Pancreas (tissue), 10 donors: Measurements from ENCODE around the gene OLIG1. TPM values are rescaled to one million over a fixed set of nuclear protein-coding genes. Genes with fewer than 3 reads are reported as not detected.

Source experiments
- ATAC-seq, 4 donors: fragments of 200-7000 bp; cut with Tn5 transposase; one replicate each; pipeline versions ENCODE4 v1.8.0 to v1.9.1; 2020; ENCODE audit warnings: mild to moderate bottlenecking in 4 of 4, moderate library complexity in 4 of 4
- DNase-seq, 6 donors: peaks; one replicate each; pipeline ENCODE4 v3.0.0-alpha.2; 2020
- FAIRE-seq: peaks from 2 replicates; lab custom pipeline; 2012; peaks lifted over from hg19 to GRCh38; lab: Jason Lieb, UNC
- H3K27ac ChIP-seq, 4 donors: fragments of 200-600 bp; sonication (generic); 1 replicate in 3 of 4; 2 replicates in 1 of 4; pipeline versions ENCODE4 v1.5.0 to v1.8.0; 2020
- H3K27me3 ChIP-seq, 4 donors: fragments of 200-600 bp; one replicate each; pipeline ENCODE4 v1.8.0; 2021
- H3K36me3 ChIP-seq, 3 donors: fragments of 200-600 bp; sonication (generic) in 1 of 3; one replicate each; pipeline versions ENCODE4 v1.5.0 to v1.8.0; 2020 to 2021
- H3K4me1 ChIP-seq, 3 donors: fragments of 200-600 bp; one replicate each; pipeline ENCODE4 v1.8.0; 2021
- H3K4me3 ChIP-seq, 4 donors: fragments of 200-600 bp; sonication (generic) in 2 of 4; one replicate each; pipeline versions ENCODE4 v1.5.0 to v1.8.0; 2020 to 2021
- H3K9me3 ChIP-seq, 4 donors: fragments of 200-600 bp; one replicate each; pipeline ENCODE4 v1.8.0; 2021
- WGBS, 2 donors: extraction: QIAGEN DNeasy Blood & Tissue Kit; methylation state at CpG; one replicate each; pipeline ENCODE4 v1.1.7; 2013; 5-methylcytosine and 5-hydroxymethylcytosine counted together
- intact Hi-C, 3 donors: fragments of 100-400 bp; cut with DNase I; formaldehyde crosslinking; loops; one replicate each; pipeline versions ENCODE4 v1.11.1 to v1.14.2; 2022
- polyA plus RNA-seq, 2 donors: library from polyadenylated mRNA; stranded (reverse); fragments of 200-250 nt; gene quantifications; one replicate each; pipeline ENCODE4 v1.2.3, GENCODE V29; 2013
- total RNA-seq, 6 donors: library from RNA; stranded (reverse); fragmentation: NEBNext Ultra II Directional in 4 of 6; extraction: Animal tissue kit (Norgen Biotek cat#: 25700) in 4 of 6; gene quantifications; one replicate each; pipeline versions ENCODE4 v1.2.1 to v1.2.4, GENCODE V29; 2021 to 2023
- TF ChIP-seq, protein P1 (sequence below), 4 donors: fragments of 200-600 bp; sonication (generic) in 3 of 4; IDR thresholded peaks; one replicate each; pipeline versions ENCODE4 v1.5.0 to v1.8.0; 2021; ENCODE audit warnings: antibody characterized with exemption in 4 of 4
- donor health status: healthy with polysubstance abuse.
- donor health status: DM: no; HTN: no; CAD: no; lungs with moderate emphysema.
- donor health status: DM: no; HTN: no; CAD: no.
- donor health status: control.
- donor health status: control.
- donor health status: Bipolar disorder and iron deficiency.
- donor health status: DM: yes; HTN: yes; CAD: no.
- donor health status: DM: no; HTN: no; CAD: no.
- donor health status: DM: no; HTN: no; CAD: no.
- donor health status: DM: yes; HTN: yes; CAD: no.

OLIG1 gene
- total and polyA plus RNA-seq, 8 donors, result 0.09 to 0.51 (median 0.19) TPM; not detected in 3

DNA sequence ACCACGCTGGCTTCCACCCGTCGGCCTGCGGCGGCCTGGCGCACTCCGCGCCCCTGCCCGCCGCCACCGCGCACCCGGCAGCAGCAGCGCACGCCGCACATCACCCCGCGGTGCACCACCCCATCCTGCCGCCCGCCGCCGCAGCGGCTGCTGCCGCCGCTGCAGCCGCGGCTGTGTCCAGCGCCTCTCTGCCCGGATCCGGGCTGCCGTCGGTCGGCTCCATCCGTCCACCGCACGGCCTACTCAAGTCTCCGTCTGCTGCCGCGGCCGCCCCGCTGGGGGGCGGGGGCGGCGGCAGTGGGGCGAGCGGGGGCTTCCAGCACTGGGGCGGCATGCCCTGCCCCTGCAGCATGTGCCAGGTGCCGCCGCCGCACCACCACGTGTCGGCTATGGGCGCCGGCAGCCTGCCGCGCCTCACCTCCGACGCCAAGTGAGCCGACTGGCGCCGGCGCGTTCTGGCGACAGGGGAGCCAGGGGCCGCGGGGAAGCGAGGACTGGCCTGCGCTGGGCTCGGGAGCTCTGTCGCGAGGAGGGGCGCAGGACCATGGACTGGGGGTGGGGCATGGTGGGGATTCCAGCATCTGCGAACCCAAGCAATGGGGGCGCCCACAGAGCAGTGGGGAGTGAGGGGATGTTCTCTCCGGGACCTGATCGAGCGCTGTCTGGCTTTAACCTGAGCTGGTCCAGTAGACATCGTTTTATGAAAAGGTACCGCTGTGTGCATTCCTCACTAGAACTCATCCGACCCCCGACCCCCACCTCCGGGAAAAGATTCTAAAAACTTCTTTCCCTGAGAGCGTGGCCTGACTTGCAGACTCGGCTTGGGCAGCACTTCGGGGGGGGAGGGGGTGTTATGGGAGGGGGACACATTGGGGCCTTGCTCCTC lies 42.3 kb upstream of the OLIG1 start:
- intact Hi-C loops, result no loop called here
- H3K4me1 ChIP-seq, result peaks cover 0 to 6% (median 0%) of the 10 kb centered on the region in 3 donors
- TF ChIP-seq, protein P1, sequence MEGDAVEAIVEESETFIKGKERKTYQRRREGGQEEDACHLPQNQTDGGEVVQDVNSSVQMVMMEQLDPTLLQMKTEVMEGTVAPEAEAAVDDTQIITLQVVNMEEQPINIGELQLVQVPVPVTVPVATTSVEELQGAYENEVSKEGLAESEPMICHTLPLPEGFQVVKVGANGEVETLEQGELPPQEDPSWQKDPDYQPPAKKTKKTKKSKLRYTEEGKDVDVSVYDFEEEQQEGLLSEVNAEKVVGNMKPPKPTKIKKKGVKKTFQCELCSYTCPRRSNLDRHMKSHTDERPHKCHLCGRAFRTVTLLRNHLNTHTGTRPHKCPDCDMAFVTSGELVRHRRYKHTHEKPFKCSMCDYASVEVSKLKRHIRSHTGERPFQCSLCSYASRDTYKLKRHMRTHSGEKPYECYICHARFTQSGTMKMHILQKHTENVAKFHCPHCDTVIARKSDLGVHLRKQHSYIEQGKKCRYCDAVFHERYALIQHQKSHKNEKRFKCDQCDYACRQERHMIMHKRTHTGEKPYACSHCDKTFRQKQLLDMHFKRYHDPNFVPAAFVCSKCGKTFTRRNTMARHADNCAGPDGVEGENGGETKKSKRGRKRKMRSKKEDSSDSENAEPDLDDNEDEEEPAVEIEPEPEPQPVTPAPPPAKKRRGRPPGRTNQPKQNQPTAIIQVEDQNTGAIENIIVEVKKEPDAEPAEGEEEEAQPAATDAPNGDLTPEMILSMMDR (IDR thresholded peaks at IDR 0.05), result no peak

DNA sequence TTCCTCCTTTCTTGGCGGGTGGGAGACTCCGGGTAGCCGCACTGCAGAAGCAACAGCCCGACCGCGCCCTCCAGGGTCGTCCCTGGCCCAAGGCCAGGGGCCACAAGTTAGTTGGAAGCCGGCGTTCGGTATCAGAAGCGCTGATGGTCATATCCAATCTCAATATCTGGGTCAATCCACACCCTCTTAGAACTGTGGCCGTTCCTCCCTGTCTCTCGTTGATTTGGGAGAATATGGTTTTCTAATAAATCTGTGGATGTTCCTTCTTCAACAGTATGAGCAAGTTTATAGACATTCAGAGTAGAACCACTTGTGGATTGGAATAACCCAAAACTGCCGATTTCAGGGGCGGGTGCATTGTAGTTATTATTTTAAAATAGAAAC lies 41.7 kb upstream of the OLIG1 start:
- TF ChIP-seq, protein P1 (IDR thresholded peaks at IDR 0.05), result no peak
- H3K4me3 ChIP-seq, result no peak overlapping the region
- H3K36me3 ChIP-seq, result no peaks in the 10 kb centered on the region
- H3K27me3 ChIP-seq, result peaks cover 0 to 54% (median 11%) of the 10 kb centered on the region in 4 donors
- FAIRE-seq, result no peak
- no peak overlapping the region for H3K27ac ChIP-seq
- ATAC-seq, result no peak
- 2 to 4% methylated on average over 15 of the region's 15 CpGs for WGBS, 2 donors
- peaks cover 0 to 6% (median 0%) of the 10 kb centered on the region in 3 donors for H3K4me1 ChIP-seq
- no peak for DNase-seq
- H3K9me3 ChIP-seq, result no peaks in the 10 kb centered on the region
- intact Hi-C loops, result no loop called here

More for the DNA sequence above, 42.3 kb upstream of the OLIG1 start:
- H3K27ac ChIP-seq, result no peak overlapping the region
- H3K36me3 ChIP-seq, result no peaks in the 10 kb centered on the region
- H3K4me3 ChIP-seq, result no peak overlapping the region
- peaks cover 0 to 60% (median 11%) of the 10 kb centered on the region in 4 donors for H3K27me3 ChIP-seq
- FAIRE-seq (no peak), DNase-seq (no peak), ATAC-seq (no peak)
- 2 to 3% methylated on average over 78 to 85 of the region's 85 CpGs for WGBS, 2 donors
- no peaks in the 10 kb centered on the region for H3K9me3 ChIP-seq

DNA sequence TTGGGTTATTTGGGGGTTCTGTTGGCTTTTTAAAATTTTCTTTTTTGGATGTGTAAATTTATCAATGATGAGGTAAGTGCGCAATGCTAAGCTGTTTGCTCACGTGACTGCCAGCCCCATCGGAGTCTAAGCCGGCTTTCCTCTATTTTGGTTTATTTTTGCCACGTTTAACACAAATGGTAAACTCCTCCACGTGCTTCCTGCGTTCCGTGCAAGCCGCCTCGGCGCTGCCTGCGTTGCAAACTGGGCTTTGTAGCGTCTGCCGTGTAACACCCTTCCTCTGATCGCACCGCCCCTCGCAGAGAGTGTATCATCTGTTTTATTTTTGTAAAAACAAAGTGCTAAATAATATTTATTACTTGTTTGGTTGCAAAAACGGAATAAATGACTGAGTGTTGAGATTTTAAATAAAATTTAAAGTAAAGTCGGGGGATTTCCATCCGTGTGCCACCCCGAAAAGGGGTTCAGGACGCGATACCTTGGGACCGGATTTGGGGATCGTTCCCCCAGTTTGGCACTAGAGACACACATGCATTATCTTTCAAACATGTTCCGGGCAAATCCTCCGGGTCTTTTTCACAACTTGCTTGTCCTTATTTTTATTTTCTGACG lies 41.1 kb upstream of the OLIG1 start:
- FAIRE-seq (no peak), DNase-seq (no peak), ATAC-seq (peak in 1 of 4 donors; percentile 20)
- Histone ChIP-seq H3K36me3 (no peaks in the 10 kb centered on the region), H3K9me3 (no peaks in the 10 kb centered on the region), H3K27me3 (peaks cover 0 to 52% (median 9%) of the 10 kb centered on the region in 4 donors), H3K27ac (no peak overlapping the region), H3K4me1 (peaks cover 0 to 6% (median 0%) of the 10 kb centered on the region in 3 donors), H3K4me3 (no peak overlapping the region)
- intact Hi-C loops, result no loop called here
- TF ChIP-seq, protein P1 (IDR thresholded peaks at IDR 0.05), result no peak
- WGBS, 2 donors, result 2% methylated on average over 28 of the region's 28 CpGs

DNA sequence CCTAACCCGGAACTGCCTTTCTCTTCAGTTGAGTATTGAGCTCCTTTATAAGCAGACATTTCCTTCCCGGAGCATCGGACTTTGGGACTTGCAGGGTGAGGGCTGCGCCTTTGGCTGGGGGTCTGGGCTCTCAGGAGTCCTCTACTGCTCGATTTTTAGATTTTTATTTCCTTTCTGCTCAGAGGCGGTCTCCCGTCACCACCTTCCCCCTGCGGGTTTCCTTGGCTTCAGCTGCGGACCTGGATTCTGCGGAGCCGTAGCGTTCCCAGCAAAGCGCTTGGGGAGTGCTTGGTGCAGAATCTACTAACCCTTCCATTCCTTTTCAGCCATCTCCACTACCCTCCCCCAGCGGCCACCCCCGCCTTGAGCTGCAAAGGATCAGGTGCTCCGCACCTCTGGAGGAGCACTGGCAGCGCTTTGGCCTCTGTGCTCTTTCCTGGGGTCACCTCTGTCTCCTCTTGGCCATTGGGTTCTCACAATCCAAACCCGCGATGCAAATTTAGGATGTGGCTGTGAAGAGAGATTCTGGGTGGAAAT lies 40.5 kb upstream of the OLIG1 start:
- Histone ChIP-seq H3K27me3 (peaks cover 0 to 48% (median 6%) of the 10 kb centered on the region in 4 donors), H3K27ac (no peak overlapping the region), H3K36me3 (no peaks in the 10 kb centered on the region), H3K4me1 (peaks cover 0 to 6% (median 0%) of the 10 kb centered on the region in 3 donors), H3K4me3 (no peak overlapping the region), H3K9me3 (no peaks in the 10 kb centered on the region)
- 5 to 8% methylated on average over 18 to 19 of the region's 19 CpGs for WGBS, 2 donors
- DNase-seq, result no peak
- ATAC-seq, result no peak
- TF ChIP-seq, protein P1 (IDR thresholded peaks at IDR 0.05), result no peak
- FAIRE-seq, result no peak
- intact Hi-C loops, result no loop called here
